HEK293 (cell line): ENCODE results near the gene SERPINB2.

Source experiments
- HOXA7 ChIP-seq: sonication (generic); formaldehyde crosslinking; IDR thresholded peaks from 2 replicates; pipeline ENCODE4 v1.8.1; 2022; ENCODE audit warnings: missing genetic modification reagents, borderline replicate concordance
- SETDB1 ChIP-seq: IDR thresholded peaks from one replicate; pipeline ENCODE4 v1.6.1; 2017; ENCODE audit warnings: mild to moderate bottlenecking, low read length, moderate library complexity, mixed read lengths; ENCODE audit not compliant: insufficient read length
- ZIC2 ChIP-seq: fragments of 450-650 bp; formaldehyde crosslinking; IDR thresholded peaks from 2 replicates; pipeline ENCODE4 v1.5.1; 2016; ENCODE audit warnings: missing biosample characterization, missing genetic modification characterization
- ZNF423 ChIP-seq: fragments of 450-650 bp; formaldehyde crosslinking; IDR thresholded peaks from 2 replicates; pipeline ENCODE4 v1.5.1; 2016; ENCODE audit warnings: missing biosample characterization, missing genetic modification characterization
- ZNF830 ChIP-seq: fragments of 450-650 bp; IDR thresholded peaks from 2 replicates; pipeline ENCODE4 v1.5.0; 2018; ENCODE audit warnings: missing biosample characterization, missing genetic modification characterization, low read depth, mild to moderate bottlenecking, moderate library complexity
- TF ChIP-seq, protein P1 (sequence below): fragments of 450-650 bp; formaldehyde crosslinking; IDR thresholded peaks from 2 replicates; pipeline ENCODE4 v1.5.1; 2016; ENCODE audit warnings: missing biosample characterization, missing genetic modification characterization
- TF ChIP-seq, protein P2 (sequence below): fragments of 450-650 bp; formaldehyde crosslinking; IDR thresholded peaks from 2 replicates; pipeline ENCODE4 v1.5.1; 2016; ENCODE audit warnings: missing biosample characterization, missing genetic modification characterization
- TF ChIP-seq, protein P3 (sequence below): fragments of 450-650 bp; formaldehyde crosslinking; IDR thresholded peaks from 2 replicates; pipeline ENCODE4 v1.5.1; 2016; ENCODE audit warnings: missing biosample characterization, missing genetic modification characterization, low read depth

DNA sequence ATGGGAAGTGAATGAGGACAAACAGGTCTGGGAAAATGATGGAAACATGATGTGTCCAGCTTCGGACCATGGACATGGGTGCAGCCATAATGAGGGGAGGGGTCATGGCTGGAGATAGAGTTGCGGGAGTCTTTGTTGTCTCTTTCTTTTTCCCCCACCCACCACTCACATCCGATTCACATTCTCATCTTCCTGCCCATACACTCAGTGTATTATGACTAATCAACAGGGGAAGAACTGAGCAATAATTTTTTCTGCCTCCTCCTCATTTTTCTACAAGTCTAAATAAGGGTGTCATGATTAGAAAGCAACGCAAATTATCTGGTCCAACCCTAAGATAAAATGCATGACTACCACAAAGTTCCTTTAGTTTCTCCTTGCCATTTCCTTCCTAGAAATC is 5.7 kb upstream of the SERPINB2 start:
- TF ChIP-seq, protein P1, sequence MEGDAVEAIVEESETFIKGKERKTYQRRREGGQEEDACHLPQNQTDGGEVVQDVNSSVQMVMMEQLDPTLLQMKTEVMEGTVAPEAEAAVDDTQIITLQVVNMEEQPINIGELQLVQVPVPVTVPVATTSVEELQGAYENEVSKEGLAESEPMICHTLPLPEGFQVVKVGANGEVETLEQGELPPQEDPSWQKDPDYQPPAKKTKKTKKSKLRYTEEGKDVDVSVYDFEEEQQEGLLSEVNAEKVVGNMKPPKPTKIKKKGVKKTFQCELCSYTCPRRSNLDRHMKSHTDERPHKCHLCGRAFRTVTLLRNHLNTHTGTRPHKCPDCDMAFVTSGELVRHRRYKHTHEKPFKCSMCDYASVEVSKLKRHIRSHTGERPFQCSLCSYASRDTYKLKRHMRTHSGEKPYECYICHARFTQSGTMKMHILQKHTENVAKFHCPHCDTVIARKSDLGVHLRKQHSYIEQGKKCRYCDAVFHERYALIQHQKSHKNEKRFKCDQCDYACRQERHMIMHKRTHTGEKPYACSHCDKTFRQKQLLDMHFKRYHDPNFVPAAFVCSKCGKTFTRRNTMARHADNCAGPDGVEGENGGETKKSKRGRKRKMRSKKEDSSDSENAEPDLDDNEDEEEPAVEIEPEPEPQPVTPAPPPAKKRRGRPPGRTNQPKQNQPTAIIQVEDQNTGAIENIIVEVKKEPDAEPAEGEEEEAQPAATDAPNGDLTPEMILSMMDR: no peak
- TF ChIP-seq SETDB1 (no peak), ZNF423 (tag by site-specific recombination) (no peak), ZNF830 (tag by site-specific recombination) (no peak), ZIC2 (no peak), HOXA7 (CRISPR knock-in tag) (no peak)
- TF ChIP-seq, protein P2, sequence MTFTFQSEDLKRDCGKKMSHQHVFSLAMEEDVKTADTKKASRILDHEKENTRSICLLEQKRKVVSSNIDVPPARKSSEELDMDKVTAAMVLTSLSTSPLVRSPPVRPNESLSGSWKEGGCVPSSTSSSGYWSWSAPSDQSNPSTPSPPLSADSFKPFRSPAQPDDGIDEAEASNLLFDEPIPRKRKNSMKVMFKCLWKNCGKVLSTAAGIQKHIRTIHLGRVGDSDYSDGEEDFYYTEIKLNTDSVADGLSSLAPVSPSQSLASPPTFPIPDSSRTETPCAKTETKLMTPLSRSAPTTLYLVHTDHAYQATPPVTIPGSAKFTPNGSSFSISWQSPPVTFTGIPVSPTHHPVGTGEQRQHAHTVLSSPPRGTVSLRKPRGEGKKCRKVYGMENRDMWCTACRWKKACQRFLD: no peak
- TF ChIP-seq, protein P3, sequence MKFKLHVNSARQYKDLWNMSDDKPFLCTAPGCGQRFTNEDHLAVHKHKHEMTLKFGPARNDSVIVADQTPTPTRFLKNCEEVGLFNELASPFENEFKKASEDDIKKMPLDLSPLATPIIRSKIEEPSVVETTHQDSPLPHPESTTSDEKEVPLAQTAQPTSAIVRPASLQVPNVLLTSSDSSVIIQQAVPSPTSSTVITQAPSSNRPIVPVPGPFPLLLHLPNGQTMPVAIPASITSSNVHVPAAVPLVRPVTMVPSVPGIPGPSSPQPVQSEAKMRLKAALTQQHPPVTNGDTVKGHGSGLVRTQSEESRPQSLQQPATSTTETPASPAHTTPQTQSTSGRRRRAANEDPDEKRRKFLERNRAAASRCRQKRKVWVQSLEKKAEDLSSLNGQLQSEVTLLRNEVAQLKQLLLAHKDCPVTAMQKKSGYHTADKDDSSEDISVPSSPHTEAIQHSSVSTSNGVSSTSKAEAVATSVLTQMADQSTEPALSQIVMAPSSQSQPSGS (tag by site-specific recombination): no peak
